NAMALWA (cell line): Measurements from ENCODE around the gene PYM1.
A peak's percentile ranks its signal among the peaks of the same experiment; 100 is the strongest.
"Not testable (repeated sequence)": the region's sequence is repeated elsewhere in the genome, so short reads cannot be mapped to it uniquely, and the experiment has no call there.

Experiments
- DNase-seq: peaks from one replicate; pipeline ENCODE4 v3.0.0-alpha.2; 2015; ENCODE audit warnings: low spot score

Gene PYM1

DNA sequence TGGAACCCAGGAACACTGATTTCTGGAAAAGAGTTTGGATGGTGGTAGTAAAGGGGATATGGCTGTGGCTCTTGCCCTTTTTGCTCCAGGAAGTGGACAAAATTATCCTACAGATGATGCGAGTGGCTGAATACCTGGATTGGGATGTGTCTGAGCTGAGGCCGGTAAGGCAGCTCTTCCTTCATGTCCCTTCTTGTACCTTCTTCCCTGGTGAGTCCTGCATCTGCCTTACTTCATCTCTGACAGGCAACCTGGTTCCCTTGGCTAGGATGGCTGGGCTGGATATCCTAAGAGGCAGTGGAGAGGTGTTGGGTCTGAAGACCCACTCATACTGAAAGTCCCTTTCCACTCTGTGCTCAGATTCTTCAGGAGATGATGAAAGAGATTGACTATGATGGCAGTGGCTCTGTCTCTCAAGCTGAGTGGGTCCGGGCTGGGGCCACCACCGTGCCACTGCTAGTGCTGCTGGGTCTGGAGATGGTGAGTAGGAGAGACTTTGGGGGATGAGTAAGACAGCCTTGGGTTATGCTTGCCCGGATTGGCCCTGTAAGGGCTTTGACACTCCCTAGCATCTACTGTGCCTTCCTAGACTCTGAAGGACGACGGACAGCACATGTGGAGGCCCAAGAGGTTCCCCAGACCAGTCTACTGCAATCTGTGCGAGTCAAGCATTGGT is 11.3 kb upstream of the PYM1 start:
- no peak for DNase-seq

DNA sequence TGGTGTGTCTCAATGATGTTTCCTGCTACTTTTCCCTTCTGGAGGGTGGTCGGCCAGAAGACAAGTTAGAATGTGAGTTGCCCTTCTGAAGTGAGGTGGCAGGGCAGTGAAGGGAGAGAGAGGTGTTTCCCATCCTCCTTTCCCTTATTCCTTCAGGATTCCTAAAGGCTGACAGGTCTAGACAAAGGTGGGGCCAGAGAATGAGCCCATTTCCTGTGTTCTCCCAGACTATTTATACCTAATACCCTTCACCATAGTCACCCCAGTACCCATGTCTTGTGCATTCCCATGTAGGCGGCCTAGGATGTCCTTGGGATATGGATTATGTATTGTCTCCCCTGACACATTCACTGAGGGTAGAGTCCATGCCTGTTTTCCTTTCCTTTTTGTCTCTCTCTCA is 10.3 kb upstream of the PYM1 start:
- no peak for DNase-seq

DNA sequence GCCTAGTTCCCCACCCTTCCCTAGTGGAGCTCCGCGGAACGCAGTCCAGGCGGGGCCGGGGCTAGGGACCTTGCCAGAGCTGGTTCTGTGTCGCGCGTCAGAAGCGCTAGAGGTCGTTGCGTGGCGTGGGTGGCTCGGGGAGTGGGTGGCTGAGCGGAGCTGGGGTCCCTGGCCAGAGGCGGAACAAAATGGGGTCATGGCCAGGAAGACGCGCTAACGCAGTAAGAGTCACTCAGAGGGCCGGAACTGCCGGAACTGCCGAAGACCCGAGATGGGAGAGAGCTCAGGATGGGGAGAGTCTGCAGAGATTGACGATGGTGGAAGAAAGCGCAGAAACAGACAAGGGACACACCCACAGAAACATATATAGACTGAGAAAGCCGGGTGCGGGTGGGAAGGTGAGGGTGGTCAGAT is 8.1 kb upstream of the PYM1 start:
- no peak for DNase-seq

DNA sequence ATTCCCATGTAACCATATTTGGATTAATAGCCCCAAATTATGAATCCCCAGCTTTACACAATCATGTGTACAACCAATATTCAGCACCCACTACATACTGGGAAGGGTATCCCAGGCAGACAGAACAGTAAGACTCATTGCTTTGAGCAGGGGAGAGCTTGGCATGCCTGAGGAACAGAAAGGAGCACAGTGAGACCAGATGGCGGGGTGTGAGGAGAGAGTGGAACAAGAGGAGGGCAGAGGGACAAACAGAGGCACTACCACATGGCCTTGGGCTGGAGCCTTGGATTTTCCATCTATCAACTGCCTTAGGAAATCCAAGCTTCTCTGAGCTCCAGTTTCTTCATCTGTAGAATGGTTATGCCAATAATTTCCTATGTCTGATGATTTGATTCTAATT is 7.1 kb upstream of the PYM1 start:
- DNase-seq: no peak

DNA sequence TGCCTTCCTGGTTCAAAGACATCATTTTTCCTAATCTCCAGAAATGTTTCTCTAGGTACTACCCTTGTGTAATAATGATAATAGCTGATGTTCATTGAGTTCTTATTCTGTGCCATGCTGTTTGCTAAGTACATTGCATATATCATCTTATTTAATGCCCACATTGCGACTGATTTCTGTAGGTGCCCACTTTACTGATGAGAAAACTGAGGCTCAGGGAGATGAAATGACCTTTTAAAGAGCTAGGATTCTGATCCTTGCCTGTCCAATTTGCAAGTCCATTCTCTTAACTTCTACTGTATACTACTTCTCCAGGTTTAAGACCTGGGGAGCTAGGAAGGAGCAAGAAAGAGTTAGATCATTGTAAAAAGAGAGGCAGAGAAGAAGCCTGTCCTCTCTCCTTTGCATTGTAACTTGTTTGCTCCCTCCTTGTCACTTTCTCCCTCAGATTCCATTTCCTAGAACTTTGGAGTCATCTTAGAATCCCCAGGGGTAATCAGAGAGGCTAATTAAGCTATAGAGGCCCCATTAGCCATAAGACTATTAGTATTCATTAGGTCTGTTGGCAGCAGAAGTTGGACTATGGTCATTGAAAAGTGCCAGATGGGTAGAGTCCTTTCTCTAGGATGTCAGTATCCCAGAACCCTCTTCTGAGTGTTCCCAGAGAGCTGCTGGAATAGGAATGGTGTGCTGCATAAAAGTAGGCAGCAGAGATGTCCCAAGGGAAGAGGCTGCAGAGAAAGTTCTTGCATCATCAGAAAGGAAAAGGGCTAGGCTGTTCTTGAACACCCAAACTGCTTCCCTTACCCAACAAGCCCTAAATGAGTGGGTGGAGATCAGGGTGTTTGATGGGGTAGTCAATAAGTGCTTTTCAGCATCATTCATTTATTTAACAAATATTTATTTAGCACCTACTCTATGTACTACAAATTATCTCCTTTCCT is 6.4 kb upstream of the PYM1 start:
- no peak for DNase-seq

DNA sequence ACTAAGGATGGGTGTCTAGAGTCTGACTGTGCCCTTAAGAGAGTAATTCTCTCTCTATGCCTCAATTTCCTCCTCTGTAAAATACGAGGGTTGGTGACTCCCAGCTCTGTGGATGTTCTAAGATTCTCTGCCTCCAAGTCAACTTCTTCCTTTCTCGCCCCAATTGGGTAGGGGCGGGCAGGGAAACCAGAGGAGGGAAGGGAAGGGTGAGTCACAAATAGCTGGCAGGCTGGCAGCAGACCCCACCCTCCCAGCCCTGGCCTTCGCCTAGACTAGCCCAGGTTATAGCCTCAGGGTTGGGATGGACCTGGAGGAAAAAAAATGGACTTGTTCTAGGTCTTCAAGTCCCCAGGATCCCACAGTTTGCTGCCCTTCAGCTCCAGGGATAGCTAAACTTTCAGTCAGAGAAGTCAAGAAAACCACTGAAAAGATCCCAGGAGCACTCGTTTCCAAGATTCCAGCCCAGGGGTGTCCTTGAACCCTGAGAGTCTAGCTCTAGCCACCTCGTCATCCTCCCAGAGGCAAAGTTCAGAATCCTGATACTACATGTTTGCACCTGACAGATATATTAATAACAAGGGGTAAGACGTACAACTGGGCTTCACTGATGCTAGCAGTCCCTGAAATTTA is 5.6 kb upstream of the PYM1 start:
- DNase-seq: no peak

DNA sequence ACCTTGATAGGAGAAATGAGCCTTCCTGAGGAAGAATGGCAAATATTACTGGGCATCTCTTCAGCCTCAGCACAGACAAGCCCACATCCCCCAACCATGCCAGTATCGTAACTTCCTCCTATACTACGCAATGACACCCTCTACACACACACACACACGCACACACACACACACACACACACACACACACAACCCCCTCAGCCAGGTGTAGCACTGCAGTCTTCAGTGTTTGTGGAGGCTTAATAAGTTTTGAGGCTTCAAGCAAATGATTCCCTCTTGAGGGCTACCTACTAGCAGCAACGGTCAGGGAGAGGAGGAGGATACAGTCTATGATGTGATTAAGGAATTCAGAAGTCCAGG is 4.8 kb upstream of the PYM1 start:
- DNase-seq: peak; percentile 42

DNA sequence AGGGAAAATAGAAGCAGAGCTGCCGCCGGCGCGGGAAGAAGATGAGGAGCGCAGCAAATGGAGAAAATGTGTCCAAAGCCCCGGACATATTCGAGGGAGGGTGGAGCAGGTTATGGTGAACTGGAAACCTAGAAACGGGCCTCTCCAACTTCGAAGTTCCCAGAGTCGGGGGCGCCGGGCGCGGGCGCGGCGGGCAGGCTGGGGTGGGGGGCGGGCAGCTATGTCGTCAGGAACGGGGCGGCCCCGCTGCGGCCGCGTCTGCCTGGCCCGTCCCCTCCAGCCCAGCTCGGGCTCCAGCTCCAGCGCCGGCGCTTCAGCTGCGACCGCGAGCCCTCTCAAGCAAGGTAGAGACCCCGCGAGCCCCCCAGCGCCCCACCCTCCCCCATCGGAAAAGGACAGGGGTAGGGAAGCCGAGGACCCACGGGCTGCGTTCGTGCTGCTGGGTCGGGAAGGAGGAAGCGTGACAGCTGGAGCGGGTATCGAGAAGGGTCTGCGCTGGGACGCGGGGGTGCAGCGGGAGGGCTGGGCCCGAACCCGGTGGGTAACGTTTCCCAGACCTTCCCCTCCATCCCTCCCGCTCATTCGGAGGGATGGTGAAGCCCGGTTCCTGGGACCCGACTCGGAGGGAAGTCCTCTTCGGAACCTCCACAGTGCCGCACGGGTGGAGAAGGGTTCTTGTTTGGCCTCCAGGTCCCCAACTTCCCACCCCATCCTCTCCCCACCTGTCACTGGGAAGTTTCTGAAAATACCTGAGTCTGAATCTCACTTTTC is 4.3 kb upstream of the PYM1 start:
- DNase-seq: peak; percentile 28

DNA sequence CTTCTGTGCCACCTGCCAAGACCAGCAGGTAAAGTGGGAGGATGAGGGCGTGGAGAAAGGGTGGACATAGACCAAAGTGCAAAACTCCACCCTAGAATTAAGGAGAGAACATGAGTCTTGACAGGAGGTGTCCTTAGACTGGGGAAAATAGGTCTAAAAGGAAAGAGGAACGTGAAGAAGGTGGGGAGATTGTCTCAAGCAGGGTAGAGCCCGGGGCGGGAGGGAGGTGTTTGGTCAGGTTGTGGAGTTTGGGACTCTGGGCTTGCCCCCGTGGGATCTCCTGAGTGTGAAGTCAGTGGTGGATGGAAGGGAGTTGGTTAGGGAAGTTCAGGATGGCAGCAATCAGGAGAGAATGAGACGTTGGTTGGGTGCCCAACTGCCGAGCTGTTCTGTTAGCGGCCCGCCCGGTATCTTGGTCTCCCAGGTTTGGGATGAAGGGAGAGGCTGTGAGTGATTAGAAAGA is 3.7 kb upstream of the PYM1 start:
- no peak for DNase-seq

DNA sequence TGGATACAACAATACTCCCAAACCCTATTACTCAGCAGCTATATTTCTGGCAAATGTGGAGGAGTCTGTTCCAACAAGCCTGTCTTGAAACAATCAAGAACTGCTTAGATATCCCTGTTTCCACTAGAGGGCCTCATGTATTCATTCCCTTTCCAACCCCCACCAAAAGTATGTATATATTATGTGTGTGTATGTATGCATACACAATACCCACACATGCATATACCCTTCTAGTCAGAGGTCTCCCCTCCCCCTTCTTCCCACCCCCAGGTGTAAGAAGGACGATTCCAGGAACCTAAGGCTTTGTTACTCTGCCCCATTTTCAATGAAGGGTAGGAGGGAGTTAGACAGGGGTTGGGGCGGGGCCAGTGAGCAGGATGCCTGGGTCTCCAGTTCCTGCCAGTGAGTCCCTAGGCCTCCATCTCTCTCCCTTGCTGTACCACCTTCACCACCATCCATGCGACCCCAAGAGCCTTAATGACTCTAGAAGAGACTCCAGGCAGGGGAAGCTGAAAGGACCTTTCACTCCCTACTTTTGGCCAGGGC is 3.1 kb upstream of the PYM1 start, which contains the start of gene DGKA:
Gene DGKA (plus strand): TSS at position 392 of the 546 bp plus-strand sequence. CDS start 5,342 bp downstream, outside the sequence.
- DNase-seq: peak; percentile 82

DNA sequence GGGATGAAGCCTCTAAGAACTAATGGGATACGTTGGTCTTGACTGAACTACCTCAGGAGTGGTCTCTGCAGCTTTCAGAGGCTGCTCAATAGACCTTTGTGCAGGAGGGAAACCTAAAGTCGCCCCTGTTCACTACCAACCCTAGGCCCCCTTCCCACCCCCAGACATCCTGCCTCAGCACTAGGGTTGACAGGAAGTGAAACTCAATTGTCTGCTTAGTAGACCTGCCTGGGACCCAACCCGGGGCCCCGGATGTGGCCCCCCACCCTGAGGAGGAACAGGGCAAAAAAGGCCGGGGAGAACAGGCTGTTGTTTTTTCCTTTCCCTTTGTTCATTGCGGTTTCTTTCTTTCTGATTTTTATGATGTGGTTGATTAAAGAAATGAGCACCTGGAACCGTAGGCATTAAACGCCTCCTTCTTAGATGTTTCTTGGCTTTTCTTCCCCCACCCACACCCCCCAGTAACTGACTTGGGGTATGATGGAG is 1.7 kb upstream of the PYM1 start:
- DNase-seq: peak; percentile 84

DNA sequence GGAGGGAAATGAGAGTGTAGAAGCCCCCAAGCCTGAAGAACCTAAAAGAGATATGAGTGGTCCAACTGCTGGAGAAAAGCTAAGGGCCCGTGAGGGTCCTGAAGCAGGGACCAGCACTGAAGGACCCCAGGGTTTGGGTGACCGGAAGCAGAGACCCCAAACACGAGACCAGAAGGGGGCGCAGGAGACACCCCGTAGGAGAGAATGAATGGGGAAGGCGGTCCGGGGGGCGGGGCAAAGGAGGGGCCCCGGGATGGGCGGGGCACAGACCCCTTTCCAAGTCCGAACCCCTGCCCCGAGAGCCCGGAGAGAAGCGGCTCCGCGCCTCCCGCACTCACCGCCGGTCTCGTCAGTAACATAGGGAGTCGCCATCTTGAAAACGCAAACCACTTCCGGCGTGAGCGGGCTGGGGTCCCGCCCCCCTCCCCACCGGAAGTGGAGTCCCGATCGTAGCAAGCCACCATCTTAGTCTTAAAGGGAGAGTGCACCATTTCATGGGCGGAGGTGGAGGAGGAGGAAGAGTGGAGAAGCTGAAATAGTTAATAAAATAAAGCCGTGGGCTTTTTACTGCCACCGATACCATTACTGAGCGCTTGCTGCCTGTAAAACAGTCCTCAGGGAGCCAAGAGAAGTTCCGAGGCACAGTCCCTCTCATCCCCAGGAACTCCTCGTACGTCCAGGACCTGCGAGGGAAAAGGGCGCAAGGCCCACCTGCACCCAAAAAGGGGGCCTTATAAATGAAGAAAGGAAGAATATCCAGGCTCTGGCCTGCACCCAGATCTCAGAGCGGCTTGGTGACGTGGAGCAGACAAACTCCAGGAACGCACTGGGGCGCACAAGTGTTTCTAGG is 731 bp downstream of the PYM1 start:
- peak; percentile 97 for DNase-seq

DNA sequence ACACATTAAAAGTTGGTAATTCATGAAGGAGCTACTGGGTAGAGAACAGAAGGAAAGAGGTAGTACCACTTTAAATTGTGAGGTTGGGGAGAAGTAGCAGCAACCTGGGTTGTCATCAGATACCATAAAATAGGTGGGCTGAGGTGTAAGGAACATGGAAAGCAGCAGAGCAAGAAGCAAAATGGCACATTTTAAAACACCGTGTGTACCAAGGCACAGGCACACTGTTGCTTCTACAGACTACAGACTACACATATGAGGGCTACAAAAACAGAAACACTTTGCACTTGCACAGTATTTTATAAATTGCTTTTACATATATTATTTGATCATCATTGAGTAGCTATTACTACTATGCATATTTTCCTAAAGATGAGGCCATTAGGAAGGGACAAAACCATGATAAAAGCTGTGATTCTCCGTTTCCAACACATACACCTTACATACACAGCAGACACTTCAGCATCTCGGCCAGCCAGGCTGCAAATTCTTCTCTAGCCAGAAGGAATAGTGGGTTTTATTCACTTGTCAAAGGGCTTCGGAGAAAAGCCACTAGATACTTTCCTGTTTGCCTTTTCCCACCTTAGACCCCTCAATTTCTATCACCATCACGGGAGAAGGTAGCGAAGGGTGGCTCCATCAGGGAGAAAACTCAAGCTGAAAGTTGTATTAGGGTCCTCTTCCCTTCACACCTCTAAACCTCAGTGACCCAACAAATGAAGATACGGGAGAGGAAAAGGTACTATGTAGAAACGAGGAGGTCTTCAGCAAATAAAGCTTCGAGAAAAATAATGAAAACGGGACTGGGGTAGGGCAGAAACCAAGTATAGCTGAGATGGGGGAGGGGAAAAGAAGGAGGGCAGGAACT is 1.6 kb downstream of the PYM1 start:
- no peak for DNase-seq

DNA sequence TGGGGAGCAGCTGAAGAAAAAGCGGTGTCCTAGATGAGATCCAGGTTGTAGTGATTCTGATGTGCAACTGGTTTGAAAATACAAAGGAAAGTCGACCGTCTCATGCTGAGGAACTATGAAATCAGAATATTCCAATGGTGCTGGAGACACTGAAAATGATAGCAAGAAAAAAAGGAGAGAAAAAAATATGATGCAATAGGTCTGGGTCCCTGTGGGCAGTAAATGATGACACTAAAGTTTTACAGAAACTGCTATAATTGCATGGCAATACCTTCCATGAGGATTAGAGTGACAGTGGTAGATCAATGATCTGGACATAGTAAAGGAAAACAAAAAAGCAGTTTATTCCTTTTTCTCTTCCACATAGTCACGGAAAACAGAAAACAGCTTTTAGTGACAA is 2.3 kb downstream of the PYM1 start:
- DNase-seq: no peak

DNA sequence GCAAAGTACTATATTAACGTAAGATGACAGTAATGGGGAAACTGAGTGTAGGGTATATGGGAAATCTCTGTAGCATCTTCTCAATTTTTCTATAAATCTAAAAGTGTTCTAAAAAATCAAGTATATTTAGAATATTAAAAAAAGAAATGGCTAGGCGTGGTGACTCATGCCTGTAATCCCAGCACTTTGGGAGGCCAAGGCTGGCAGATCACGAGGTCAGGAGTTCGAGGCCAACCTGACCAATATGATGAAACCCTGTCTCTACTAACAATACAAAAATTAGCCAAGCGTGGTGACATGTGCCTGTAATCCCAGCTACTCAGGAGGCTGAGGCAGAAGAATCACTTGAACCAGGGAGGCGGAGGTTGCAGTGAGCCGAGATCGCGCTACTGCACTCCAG is 4.0 kb downstream of the PYM1 start:
- DNase-seq: not testable (repeated sequence)

DNA sequence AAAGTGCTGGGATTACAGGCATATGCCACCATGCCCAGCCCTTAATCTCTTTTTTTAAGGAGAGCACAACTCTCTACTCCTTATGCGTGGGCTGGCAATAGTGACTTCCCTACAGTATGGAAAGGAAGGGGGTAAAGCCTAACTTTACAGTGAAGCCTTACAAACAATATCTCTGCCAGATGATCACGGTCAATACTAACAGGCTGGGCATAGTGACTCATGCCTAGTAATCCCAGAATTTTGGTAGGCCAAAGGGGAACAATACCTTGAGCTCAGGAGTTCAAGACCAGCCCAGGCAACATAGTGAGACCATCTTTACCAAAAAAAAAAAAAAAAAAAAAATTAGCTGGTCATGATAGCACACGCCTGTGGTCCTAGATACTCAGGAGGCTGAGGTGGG is 5.6 kb downstream of the PYM1 start:
- no peak for DNase-seq

DNA sequence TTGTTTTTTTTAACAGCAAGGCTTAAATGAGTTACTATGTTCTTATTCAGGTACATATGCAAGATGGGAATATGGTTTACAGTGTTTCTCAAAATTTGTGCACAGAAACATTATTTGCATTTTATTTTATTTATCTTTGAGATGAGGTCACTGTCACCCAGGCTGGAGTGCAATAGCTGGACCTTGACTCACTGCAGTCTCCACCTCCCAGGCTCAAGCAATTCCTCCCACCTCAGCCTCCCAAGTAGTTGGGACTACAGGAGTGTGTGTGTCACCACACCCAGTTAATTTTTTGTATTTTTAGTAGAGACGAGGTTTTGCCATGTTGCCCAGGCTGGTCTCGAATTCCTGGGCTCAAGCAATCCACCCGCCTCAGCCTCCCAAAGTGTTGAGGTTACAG is 8.7 kb downstream of the PYM1 start:
- not testable (repeated sequence) for DNase-seq

DNA sequence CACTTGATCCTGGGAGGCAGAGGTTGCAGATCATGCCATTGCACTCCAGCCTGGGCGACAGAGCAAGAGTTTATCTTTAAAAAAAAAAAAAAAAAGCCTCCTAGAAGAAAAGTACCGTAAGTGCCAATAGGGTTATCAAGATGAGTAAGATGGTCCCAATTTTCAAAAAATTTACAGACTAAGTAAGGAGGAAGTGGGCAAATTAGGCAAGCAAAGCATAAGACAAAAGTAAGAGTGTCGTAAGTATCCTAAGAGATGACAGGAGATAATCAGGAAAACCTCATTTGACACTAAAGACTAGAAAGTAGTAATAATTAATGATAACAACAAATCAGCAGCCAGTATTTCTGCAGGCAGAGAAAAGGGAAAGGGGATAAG is 12.2 kb downstream of the PYM1 start:
- DNase-seq: no peak

DNA sequence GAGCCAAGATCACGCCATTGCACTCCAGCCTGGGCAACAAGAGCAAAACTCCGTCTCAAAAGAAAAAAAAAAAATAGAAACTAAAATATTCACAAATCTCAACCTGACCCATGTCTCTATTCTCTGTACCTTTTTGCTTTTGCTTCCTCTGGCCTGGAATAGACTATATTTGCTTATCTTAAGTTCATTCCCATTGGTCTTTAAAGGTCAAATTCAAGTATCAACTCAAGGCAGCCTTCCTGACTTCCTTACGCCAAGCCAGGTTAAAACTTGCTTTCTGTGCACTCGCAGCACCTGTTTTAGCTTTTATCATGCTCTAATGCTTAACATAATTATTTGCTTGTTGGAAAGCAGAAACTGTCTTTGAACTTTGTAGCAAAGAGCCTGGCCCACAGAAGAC is 14.8 kb downstream of the PYM1 start:
- DNase-seq: no peak

DNA sequence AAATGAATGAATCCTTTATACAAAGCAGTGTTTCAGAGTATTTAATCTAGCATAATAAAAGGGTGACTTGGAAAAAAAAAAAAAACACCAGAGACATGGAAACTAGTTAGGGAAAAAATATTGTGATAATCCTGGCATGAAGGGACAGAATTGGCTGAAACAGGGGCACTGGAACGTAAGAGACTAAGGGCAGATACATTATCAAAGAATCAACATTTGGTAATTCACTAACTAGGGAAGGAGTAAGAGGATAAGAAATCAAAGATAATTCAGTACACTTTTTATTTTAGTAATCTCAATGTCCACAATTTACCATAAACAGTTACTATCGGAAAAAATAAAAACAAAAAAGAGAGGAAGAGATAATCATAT is 18.2 kb downstream of the PYM1 start:
- DNase-seq: no peak
